H1 (cell line): Measurements from ENCODE around the gene METRNL. TPM values are rescaled to one million over a fixed set of nuclear protein-coding genes. Genes with fewer than 3 reads are reported as not detected.

Experiments used
- ASH2L ChIP-seq: fragments of 200-600, 300-600 bp; sonication (generic); IDR thresholded peaks from one replicate; pipeline ENCODE4 v1.7.1; 2017; ENCODE audit warnings: low read length
- CHD1 ChIP-seq: IDR thresholded peaks from 2 replicates; pipeline ENCODE4 v1.6.1; 2012; ENCODE audit warnings: low read depth, low read length, improper control_type of control experiment
- CHD2 ChIP-seq: IDR thresholded peaks from 2 replicates; pipeline ENCODE4 v1.6.1; 2012; ENCODE audit warnings: low read length, improper control_type of control experiment
- PHF8 ChIP-seq: fragments of 200-600 bp; sonication (generic); conservative IDR thresholded peaks from 2 replicates; pipeline ENCODE4 v1.7.1; 2012; ENCODE audit warnings: low read depth, mild to moderate bottlenecking, inconsistent platforms, low read length, moderate library complexity
- RXRA ChIP-seq: IDR thresholded peaks from 2 replicates; pipeline ENCODE4 v1.6.1; 2011; ENCODE audit warnings: low read depth, mild to moderate bottlenecking, low read length, moderate library complexity; ENCODE audit not compliant: insufficient read depth
- SUZ12 ChIP-seq: fragments of 200-600 bp; sonication (generic); IDR thresholded peaks from 2 replicates; pipeline ENCODE4 v1.6.1; 2012; ENCODE audit warnings: mild to moderate bottlenecking, inconsistent platforms, low read length, moderate library complexity, mixed read lengths
- polyA plus RNA-seq, 7 experiments: library from polyadenylated mRNA; depleted of rRNA in 3 of 7; stranded (reverse) in 5 of 7; unstranded in 2 of 7; fragments of >200 nt in 5 of 7; fragments of 200-250 nt in 2 of 7; gene quantifications; 1 replicate in 5 of 7; 2 replicates in 1 of 7; 4 replicates in 1 of 7; pipeline versions ENCODE4 v1.2.1 to v1.2.3, GENCODE V29; 2011 to 2013; ENCODE audit warnings: missing spikeins in 2 of 7, mixed read lengths in 2 of 7
- total RNA-seq: library from RNA; stranded (reverse); fragmentation: NEBNext Ultra II Directional; extraction: Animal tissue kit (Norgen Biotek cat#: 25700); gene quantifications from 2 replicates; pipeline ENCODE4 v1.2.1, GENCODE V29; 2021

Gene METRNL
- total and polyA plus RNA-seq, 2 of the 8 experiments (the other 6 are each of a cell fraction or from before 2014, with no cell fraction given), result 13.9 to 14.2 TPM

GRCh38 chr17:83094291-83094690 is 14.9 kb downstream of the METRNL start (continued):
- TF ChIP-seq CHD2 (no peak), RXRA (no peak), CHD1 (no peak), SUZ12 (no peak), ASH2L (no peak), PHF8 (no peak)
